Measurements from ENCODE around the gene ARCN1.
"Not testable (repeated sequence)": the region's sequence is repeated elsewhere in the genome, so short reads cannot be mapped to it uniquely, and the experiment has no call there.

The ARCN1 gene

DNA sequence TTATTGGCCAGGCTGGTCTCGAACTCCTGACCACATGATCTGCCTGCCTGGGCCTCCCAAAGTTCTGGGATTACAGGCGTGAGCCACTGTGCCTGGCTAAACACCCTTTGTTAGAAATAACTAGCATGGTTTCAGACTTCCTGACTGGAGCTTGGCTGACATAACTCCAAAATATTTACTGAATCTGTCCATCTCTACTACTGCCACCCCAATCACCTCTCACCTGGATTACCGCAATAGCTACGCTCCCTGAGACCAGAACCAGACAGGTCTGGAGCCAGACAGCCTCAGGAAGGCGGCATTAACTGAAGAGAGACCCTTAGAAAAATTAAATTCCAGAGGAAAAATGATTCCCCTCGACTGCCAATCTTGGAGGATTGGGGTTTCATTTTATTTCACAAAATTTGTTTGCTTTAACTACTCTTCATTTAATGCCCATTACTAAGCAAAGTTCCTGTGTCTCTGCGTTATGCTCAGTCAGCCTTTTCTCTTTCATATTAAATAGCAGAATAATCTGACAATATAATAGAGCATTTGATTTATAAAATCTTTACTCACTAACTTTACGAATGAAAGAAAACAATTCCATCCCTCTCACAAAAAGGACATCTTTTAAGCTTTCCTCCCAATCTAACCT is 28.1 kb upstream of the ARCN1 start:
- Histone ChIP-seq H3K9me3 (ENCODE audit: control insufficient read depth, low read length) (no peaks in the 10 kb centered on the region), H3K4me1 (ENCODE audit: control insufficient read depth, insufficient read depth, low read length, poor library complexity, severe bottlenecking) (no peaks in the 10 kb centered on the region), H3K27ac (ENCODE audit: insufficient read depth, low read length, poor library complexity, severe bottlenecking) (no peak overlapping the region), H3K36me3 (ENCODE audit: control insufficient read depth, insufficient read depth, low read length) (peaks cover 16% of the 10 kb centered on the region), H3K27me3 (replicated peaks; ENCODE audit: control insufficient read depth, insufficient read depth, low read length, poor library complexity, severe bottlenecking) (no peaks in the 10 kb centered on the region), H3K4me3 (ENCODE audit: insufficient read depth, low read depth, low read length, poor library complexity, severe bottlenecking) (no peak overlapping the region)
- no peak for DNase-seq

DNA sequence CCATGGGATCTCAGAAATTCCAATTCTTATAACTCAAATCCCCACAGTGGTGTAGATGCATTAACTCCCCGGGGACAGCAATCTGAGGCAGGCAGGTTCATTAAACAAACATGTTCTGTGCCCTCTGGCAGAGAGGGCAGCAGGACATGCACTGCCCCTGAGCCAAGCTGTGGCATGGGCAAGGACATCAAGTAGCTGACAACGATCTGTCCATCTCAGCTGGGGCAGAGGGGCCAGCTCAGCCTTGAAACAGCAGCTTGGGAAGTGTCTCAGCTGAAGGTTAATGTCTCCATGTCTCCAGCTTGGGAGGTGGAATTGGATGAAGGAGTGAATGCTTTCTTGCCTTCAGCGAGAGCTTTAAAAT is 27.6 kb upstream of the ARCN1 start:
- no peaks in the 10 kb centered on the region for H3K4me1 ChIP-seq (ENCODE audit: control insufficient read depth, insufficient read depth, low read length, poor library complexity, severe bottlenecking)
- peaks cover 16% of the 10 kb centered on the region for H3K36me3 ChIP-seq (ENCODE audit: control insufficient read depth, insufficient read depth, low read length)
- H3K9me3 ChIP-seq (ENCODE audit: control insufficient read depth, low read length): no peaks in the 10 kb centered on the region
- no peak overlapping the region for H3K27ac ChIP-seq (ENCODE audit: insufficient read depth, low read length, poor library complexity, severe bottlenecking)
- no peak overlapping the region for H3K4me3 ChIP-seq (ENCODE audit: insufficient read depth, low read depth, low read length, poor library complexity, severe bottlenecking)
- no peak for DNase-seq
- no peaks in the 10 kb centered on the region for H3K27me3 ChIP-seq (replicated peaks; ENCODE audit: control insufficient read depth, insufficient read depth, low read length, poor library complexity, severe bottlenecking)

GRCh38 chr11:118545533-118545932 is 26.7 kb upstream of the ARCN1 start:
- Histone ChIP-seq H3K27ac (ENCODE audit: insufficient read depth, low read length, poor library complexity, severe bottlenecking) (no peak overlapping the region), H3K9me3 (ENCODE audit: control insufficient read depth, low read length) (no peaks in the 10 kb centered on the region), H3K4me1 (ENCODE audit: control insufficient read depth, insufficient read depth, low read length, poor library complexity, severe bottlenecking) (no peaks in the 10 kb centered on the region), H3K27me3 (replicated peaks; ENCODE audit: control insufficient read depth, insufficient read depth, low read length, poor library complexity, severe bottlenecking) (no peaks in the 10 kb centered on the region), H3K36me3 (ENCODE audit: control insufficient read depth, insufficient read depth, low read length) (peaks cover 16% of the 10 kb centered on the region), H3K4me3 (ENCODE audit: insufficient read depth, low read depth, low read length, poor library complexity, severe bottlenecking) (no peak overlapping the region)
- no peak for DNase-seq

DNA sequence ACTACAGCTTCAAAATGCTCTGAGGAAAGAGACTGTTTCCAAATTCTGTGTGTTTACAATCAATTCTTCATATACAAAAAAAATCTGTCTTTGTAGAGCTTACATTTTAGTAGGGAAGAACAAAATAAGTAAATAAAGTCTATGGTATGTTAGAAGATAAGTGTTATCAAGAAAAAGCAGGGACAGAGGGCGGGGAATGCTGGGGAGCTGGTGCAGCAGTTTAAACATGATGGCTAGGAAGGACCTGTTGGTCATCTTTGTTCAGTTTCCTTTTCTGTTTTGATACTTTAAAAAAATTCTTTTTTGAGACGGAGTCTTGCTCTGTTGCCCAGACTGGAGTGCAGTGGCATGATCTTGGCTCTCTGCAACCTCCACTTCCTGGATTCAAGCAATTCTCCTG is 25.1 kb upstream of the ARCN1 start:
- H3K36me3 ChIP-seq (ENCODE audit: control insufficient read depth, insufficient read depth, low read length): peaks cover 10% of the 10 kb centered on the region
- H3K27me3 ChIP-seq (replicated peaks; ENCODE audit: control insufficient read depth, insufficient read depth, low read length, poor library complexity, severe bottlenecking): no peaks in the 10 kb centered on the region
- no peak overlapping the region for H3K27ac ChIP-seq (ENCODE audit: insufficient read depth, low read length, poor library complexity, severe bottlenecking)
- DNase-seq: no peak
- H3K4me1 ChIP-seq (ENCODE audit: control insufficient read depth, insufficient read depth, low read length, poor library complexity, severe bottlenecking): no peaks in the 10 kb centered on the region
- H3K9me3 ChIP-seq (ENCODE audit: control insufficient read depth, low read length): no peaks in the 10 kb centered on the region
- H3K4me3 ChIP-seq (ENCODE audit: insufficient read depth, low read depth, low read length, poor library complexity, severe bottlenecking): no peak overlapping the region

GRCh38 chr11:118552341-118552740 is 19.9 kb upstream of the ARCN1 start:
- DNase-seq: no peak
- no peaks in the 10 kb centered on the region for H3K4me1 ChIP-seq (ENCODE audit: control insufficient read depth, insufficient read depth, low read length, poor library complexity, severe bottlenecking)
- no peaks in the 10 kb centered on the region for H3K9me3 ChIP-seq (ENCODE audit: control insufficient read depth, low read length)
- no peaks in the 10 kb centered on the region for H3K27me3 ChIP-seq (replicated peaks; ENCODE audit: control insufficient read depth, insufficient read depth, low read length, poor library complexity, severe bottlenecking)
- H3K27ac ChIP-seq (ENCODE audit: insufficient read depth, low read length, poor library complexity, severe bottlenecking): no peak overlapping the region
- no peak overlapping the region for H3K4me3 ChIP-seq (ENCODE audit: insufficient read depth, low read depth, low read length, poor library complexity, severe bottlenecking)
- H3K36me3 ChIP-seq (ENCODE audit: control insufficient read depth, insufficient read depth, low read length): peaks cover 22% of the 10 kb centered on the region

- no peak overlapping the region for H3K27ac ChIP-seq (ENCODE audit: insufficient read depth, low read length, poor library complexity, severe bottlenecking)
- peaks cover 3% of the 10 kb centered on the region for H3K4me1 ChIP-seq (ENCODE audit: control insufficient read depth, insufficient read depth, low read length, poor library complexity, severe bottlenecking)
- no peaks in the 10 kb centered on the region for H3K9me3 ChIP-seq (ENCODE audit: control insufficient read depth, low read length)
- no peak overlapping the region for H3K4me3 ChIP-seq (ENCODE audit: insufficient read depth, low read depth, low read length, poor library complexity, severe bottlenecking)
- H3K36me3 ChIP-seq (ENCODE audit: control insufficient read depth, insufficient read depth, low read length): peaks cover 16% of the 10 kb centered on the region
- DNase-seq: no peak
- H3K27me3 ChIP-seq (replicated peaks; ENCODE audit: control insufficient read depth, insufficient read depth, low read length, poor library complexity, severe bottlenecking): no peaks in the 10 kb centered on the region
These were observed 11.4 kb upstream of the ARCN1 start for GRCh38 chr11:118560806-118561205.

DNA sequence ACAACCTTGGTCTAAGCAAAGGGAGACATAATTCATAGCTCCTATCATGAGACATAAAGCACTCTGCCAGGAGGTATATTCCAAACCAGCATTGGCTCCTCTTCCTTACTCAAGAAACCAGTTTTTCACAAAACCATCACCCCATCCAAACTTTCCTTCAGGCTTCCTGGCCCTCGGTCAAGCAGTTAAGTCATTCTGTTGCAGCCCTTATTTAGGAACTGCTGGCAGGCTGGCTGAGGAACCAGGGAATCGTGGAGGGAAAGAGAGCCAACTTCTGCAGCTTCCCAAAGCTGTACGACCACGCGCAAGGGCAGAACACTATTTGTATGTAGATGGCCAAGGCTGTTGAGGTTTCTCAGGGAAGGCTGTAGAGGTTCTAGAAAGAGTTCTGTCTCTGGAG is 7.2 kb upstream of the ARCN1 start:
- no peak for DNase-seq
- Histone ChIP-seq H3K27ac (ENCODE audit: insufficient read depth, low read length, poor library complexity, severe bottlenecking) (no peak overlapping the region), H3K4me3 (ENCODE audit: insufficient read depth, low read depth, low read length, poor library complexity, severe bottlenecking) (no peak overlapping the region), H3K36me3 (ENCODE audit: control insufficient read depth, insufficient read depth, low read length) (no peaks in the 10 kb centered on the region), H3K4me1 (ENCODE audit: control insufficient read depth, insufficient read depth, low read length, poor library complexity, severe bottlenecking) (peaks cover 3% of the 10 kb centered on the region), H3K9me3 (ENCODE audit: control insufficient read depth, low read length) (no peaks in the 10 kb centered on the region), H3K27me3 (replicated peaks; ENCODE audit: control insufficient read depth, insufficient read depth, low read length, poor library complexity, severe bottlenecking) (no peaks in the 10 kb centered on the region)

DNA sequence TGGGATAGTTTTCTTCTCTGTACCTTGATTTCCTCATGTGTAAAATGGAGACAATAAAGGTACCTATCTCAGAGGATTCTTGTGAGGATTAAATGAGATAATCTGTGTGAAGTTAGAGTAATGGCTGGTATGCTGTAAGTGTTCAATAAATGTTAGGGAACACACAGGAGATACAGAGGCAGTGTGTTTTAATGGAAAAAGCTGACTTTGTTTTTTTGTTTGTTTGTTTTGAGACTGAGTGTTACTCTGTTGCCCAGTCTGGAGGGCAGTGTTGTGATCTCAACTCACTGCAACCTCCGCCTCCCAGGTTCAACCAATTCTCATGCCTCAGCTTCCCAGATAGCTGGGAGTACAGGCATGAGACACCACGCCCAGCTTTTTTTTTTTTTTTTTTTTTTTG is 2.5 kb upstream of the ARCN1 start:
- H3K27ac ChIP-seq (ENCODE audit: insufficient read depth, low read length, poor library complexity, severe bottlenecking): no peak overlapping the region
- H3K9me3 ChIP-seq (ENCODE audit: control insufficient read depth, low read length): no peaks in the 10 kb centered on the region
- H3K36me3 ChIP-seq (ENCODE audit: control insufficient read depth, insufficient read depth, low read length): no peaks in the 10 kb centered on the region
- peaks cover 10% of the 10 kb centered on the region for H3K4me1 ChIP-seq (ENCODE audit: control insufficient read depth, insufficient read depth, low read length, poor library complexity, severe bottlenecking)
- DNase-seq: no peak
- no peak overlapping the region for H3K4me3 ChIP-seq (ENCODE audit: insufficient read depth, low read depth, low read length, poor library complexity, severe bottlenecking)
- H3K27me3 ChIP-seq (replicated peaks; ENCODE audit: control insufficient read depth, insufficient read depth, low read length, poor library complexity, severe bottlenecking): no peaks in the 10 kb centered on the region

DNA sequence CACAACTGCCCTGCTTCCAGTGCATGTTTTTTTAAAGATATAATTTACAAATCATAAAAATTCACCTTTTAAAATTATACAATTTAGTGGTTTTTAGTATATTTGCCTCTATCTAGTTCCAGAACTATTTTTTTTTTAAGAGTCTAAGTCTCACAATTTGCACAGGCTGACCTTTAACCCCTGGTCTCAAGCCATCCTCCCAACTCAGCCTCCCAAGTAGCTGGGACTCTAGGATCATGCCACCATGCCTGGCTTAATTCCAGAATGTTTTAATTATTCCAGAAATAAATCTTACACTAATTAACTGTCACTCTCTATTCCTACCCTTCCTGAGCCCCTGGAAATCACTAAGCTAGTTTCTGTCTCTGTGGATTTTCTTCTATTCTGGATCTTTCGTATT is 1.4 kb upstream of the ARCN1 start:
- Histone ChIP-seq H3K4me3 (ENCODE audit: insufficient read depth, low read depth, low read length, poor library complexity, severe bottlenecking) (no peak overlapping the region), H3K9me3 (ENCODE audit: control insufficient read depth, low read length) (no peaks in the 10 kb centered on the region), H3K27me3 (replicated peaks; ENCODE audit: control insufficient read depth, insufficient read depth, low read length, poor library complexity, severe bottlenecking) (no peaks in the 10 kb centered on the region), H3K36me3 (ENCODE audit: control insufficient read depth, insufficient read depth, low read length) (no peaks in the 10 kb centered on the region), H3K4me1 (ENCODE audit: control insufficient read depth, insufficient read depth, low read length, poor library complexity, severe bottlenecking) (peaks cover 11% of the 10 kb centered on the region), H3K27ac (ENCODE audit: insufficient read depth, low read length, poor library complexity, severe bottlenecking) (peak overlapping the region; percentile 99)
- no peak for DNase-seq

- not testable (repeated sequence) for H3K36me3 ChIP-seq (ENCODE audit: control insufficient read depth, insufficient read depth, low read length); H3K9me3 ChIP-seq (ENCODE audit: control insufficient read depth, low read length); H3K27me3 ChIP-seq (replicated peaks; ENCODE audit: control insufficient read depth, insufficient read depth, low read length, poor library complexity, severe bottlenecking); DNase-seq
- H3K4me3 ChIP-seq (ENCODE audit: insufficient read depth, low read depth, low read length, poor library complexity, severe bottlenecking): peak overlapping the region; percentile 98
- H3K27ac ChIP-seq (ENCODE audit: insufficient read depth, low read length, poor library complexity, severe bottlenecking): peak overlapping the region; percentile 99
- H3K4me1 ChIP-seq (ENCODE audit: control insufficient read depth, insufficient read depth, low read length, poor library complexity, severe bottlenecking): peaks cover 16% of the 10 kb centered on the region
These were observed 528 bp upstream of the ARCN1 start for GRCh38 chr11:118571701-118572060.

All from effector memory CD4-positive, alpha-beta T cell (primary cell).